GM23248 (cell line): ENCODE measurements around the gene KCNA10. TPM values are rescaled to one million over a fixed set of nuclear protein-coding genes. Genes with fewer than 3 reads are reported as not detected.
"Not testable (repeated sequence)": the region's sequence is repeated elsewhere in the genome, so short reads cannot be mapped to it uniquely, and the experiment has no call there.

Experiments used
- DNase-seq: peaks from one replicate; pipeline ENCODE4 v3.0.0-alpha.2; 2015
- H2AFZ ChIP-seq: fragments of 200-600 bp; sonication (generic); 2 replicates; pipeline ENCODE4 v1.6.1; 2016; ENCODE audit warnings: antibody characterized with exemption
- H3F3A ChIP-seq: fragments of 200-600 bp; sonication (generic); 2 replicates; pipeline ENCODE4 v1.6.1; 2016; ENCODE audit warnings: mild to moderate bottlenecking, antibody characterized with exemption, mixed run types; ENCODE audit not compliant: insufficient read depth
- H3K27ac ChIP-seq: fragments of 200-600 bp; sonication (generic); 2 replicates; pipeline ENCODE4 v1.5.1; 2016; ENCODE audit warnings: mild to moderate bottlenecking
- H3K27me3 ChIP-seq: fragments of 200-600 bp; sonication (generic); replicated peaks from 2 replicates; pipeline ENCODE4 v1.6.1; 2016; ENCODE audit warnings: mild to moderate bottlenecking; ENCODE audit not compliant: insufficient read depth
- H3K36me3 ChIP-seq: fragments of 200-600 bp; sonication (generic); 2 replicates; pipeline ENCODE4 v1.6.1; 2016; ENCODE audit warnings: low read depth, mild to moderate bottlenecking
- H3K4me1 ChIP-seq: fragments of 200-600 bp; sonication (generic); 2 replicates; pipeline ENCODE4 v1.6.1; 2016; ENCODE audit warnings: mild to moderate bottlenecking; ENCODE audit not compliant: insufficient read depth
- H3K4me2 ChIP-seq: fragments of 200-600 bp; sonication (generic); one replicate; pipeline ENCODE4 v1.6.1; 2016; ENCODE audit warnings: mild to moderate bottlenecking; ENCODE audit not compliant: unreplicated experiment
- H3K4me3 ChIP-seq: fragments of 200-600 bp; sonication (generic); 2 replicates; pipeline ENCODE4 v1.5.1; 2016; ENCODE audit warnings: mild to moderate bottlenecking
- H3K79me2 ChIP-seq: fragments of 200-600 bp; sonication (generic); 2 replicates; pipeline ENCODE4 v1.6.1; 2016; ENCODE audit warnings: mild to moderate bottlenecking; ENCODE audit not compliant: insufficient read depth
- H3K9ac ChIP-seq: fragments of 200-600 bp; sonication (generic); 2 replicates; pipeline ENCODE4 v1.6.1; 2016; ENCODE audit warnings: mild to moderate bottlenecking
- H3K9me2 ChIP-seq: fragments of 200-600 bp; sonication (generic); 2 replicates; pipeline ENCODE4 v1.6.1; 2016; ENCODE audit warnings: mixed run types, mild to moderate bottlenecking, moderate library complexity; ENCODE audit not compliant: insufficient read depth
- H3K9me3 ChIP-seq: fragments of 200-600 bp; sonication (generic); one replicate; pipeline ENCODE4 v1.6.1; 2017; ENCODE audit warnings: low read depth
- H4K20me1 ChIP-seq: fragments of 200-600 bp; sonication (generic); 2 replicates; pipeline ENCODE4 v1.6.0; 2016; ENCODE audit not compliant: insufficient read depth
- EZH2 ChIP-seq: fragments of 200-600 bp; sonication (generic); IDR thresholded peaks from 2 replicates; pipeline ENCODE4 v1.6.1; 2018; ENCODE audit warnings: antibody characterized with exemption, mild to moderate bottlenecking; ENCODE audit not compliant: insufficient read depth, poor library complexity, severe bottlenecking
- EZH2phosphoT487 ChIP-seq: fragments of 200-600 bp; sonication (generic); IDR thresholded peaks from 2 replicates; pipeline ENCODE4 v1.6.1; 2018; ENCODE audit warnings: antibody characterized with exemption, moderate library complexity, mild to moderate bottlenecking, low read depth; ENCODE audit not compliant: insufficient read depth
- WGBS, 2 experiments: methylation state at CpG; one replicate each; pipeline ENCODE4 v1.1.6; 2015 to 2017; ENCODE audit warnings: low lambda C conversion rate in 2 of 2, low coverage in 1 of 2; ENCODE audit errors: missing lambda C conversion rate in 2 of 2; 5-methylcytosine and 5-hydroxymethylcytosine counted together
- in situ Hi-C: fragments of 300-500 bp; cut with MboI; formaldehyde crosslinking; loops from 2 replicates; pipeline ENCODE4 v1.15.0; 2020
- polyA plus RNA-seq: library from polyadenylated mRNA; unstranded; fragments of >200 nt; fragmentation: Nextera tagmentation; extraction: Ambion mirVana; gene quantifications from 2 replicates; pipeline ENCODE4 v1.2.1, GENCODE V29; 2016
- total RNA-seq: library from RNA; depleted of rRNA; stranded (reverse); fragments of >200 nt; shearing (Covaris generic); gene quantifications from 2 replicates; pipeline ENCODE4 v1.2.3, GENCODE V29; 2014

Gene KCNA10
- total and polyA plus RNA-seq, 2 experiments from 2014 or later: not detected

DNA sequence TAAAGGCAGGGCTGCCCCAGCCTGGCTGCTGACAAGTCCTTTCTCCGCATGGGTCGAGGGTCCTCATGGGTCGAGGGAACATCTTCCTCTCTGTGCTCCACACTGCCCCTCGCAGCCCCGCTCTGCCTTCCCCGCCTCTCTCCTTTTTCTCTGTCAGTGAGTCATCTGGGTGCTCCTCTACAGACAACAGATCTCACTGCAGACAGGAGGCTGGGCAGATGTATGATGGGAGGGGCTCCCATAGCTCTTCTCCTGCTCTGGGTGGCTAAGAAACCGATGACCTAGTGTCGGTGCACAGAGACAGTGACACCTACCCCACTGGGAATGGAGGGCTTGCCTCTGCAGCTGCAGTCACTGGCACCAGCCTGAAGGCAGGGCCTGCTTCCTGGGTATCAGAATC, 5.5 kb downstream of the KCNA10 start:
- in situ Hi-C loops: no loop called here
- Histone ChIP-seq H4K20me1 (no peaks in the 10 kb centered on the region), H3K9ac (no peak overlapping the region), H3K4me2 (no peak overlapping the region), H2AFZ (no peak overlapping the region), H3K36me3 (no peaks in the 10 kb centered on the region), H3K27ac (no peak overlapping the region), H3K79me2 (no peaks in the 10 kb centered on the region), H3K9me2 (no peaks in the 10 kb centered on the region), H3K4me3 (no peak overlapping the region), H3K9me3 (no peaks in the 10 kb centered on the region), H3K27me3 (no peaks in the 10 kb centered on the region), H3F3A (no peaks in the 10 kb centered on the region), H3K4me1 (no peaks in the 10 kb centered on the region)
- TF ChIP-seq EZH2phosphoT487 (no peak), EZH2 (no peak)
- 37 to 50% methylated on average over 8 of the region's 8 CpGs for WGBS, 2 experiments
- peak; percentile 27 for DNase-seq

DNA sequence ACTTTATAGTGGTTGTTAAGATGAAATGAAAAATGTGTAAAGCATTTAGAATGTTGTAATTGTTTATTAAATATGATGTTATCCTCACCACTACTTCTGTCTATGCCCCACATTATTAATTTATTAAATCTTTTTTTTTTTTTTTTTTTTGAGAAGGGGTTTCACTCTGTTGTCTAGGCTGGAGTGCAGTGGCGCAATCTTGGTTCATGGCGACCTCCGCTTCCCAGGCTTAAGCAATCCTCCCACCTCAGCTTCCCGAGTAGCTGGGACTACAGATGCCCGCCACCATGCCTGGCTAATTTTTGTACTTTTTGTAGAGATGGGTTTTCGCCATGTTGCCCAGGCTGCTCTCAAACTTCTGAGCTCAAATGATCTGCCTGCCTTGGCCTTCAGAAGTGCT, 7.5 kb downstream of the KCNA10 start:
- in situ Hi-C loops: no loop called here
- Histone ChIP-seq H3K4me3 (no peak overlapping the region), H3K9me2 (no peaks in the 10 kb centered on the region), H3K27me3 (peaks cover under 1% of the 10 kb centered on the region), H3K4me1 (no peaks in the 10 kb centered on the region), H3K4me2 (no peak overlapping the region), H3K36me3 (no peaks in the 10 kb centered on the region), H3K9me3 (no peaks in the 10 kb centered on the region), H3K9ac (no peak overlapping the region), H2AFZ (no peak overlapping the region), H4K20me1 (no peaks in the 10 kb centered on the region), H3K79me2 (no peaks in the 10 kb centered on the region), H3F3A (no peaks in the 10 kb centered on the region), H3K27ac (no peak overlapping the region)
- TF ChIP-seq EZH2phosphoT487 (no peak), EZH2 (no peak)
- WGBS, 2 experiments: 79 to 83% methylated on average over 6 of the region's 6 CpGs
- no peak for DNase-seq

- in situ Hi-C loops, H3F3A ChIP-seq, H3K36me3 ChIP-seq, H3K27ac ChIP-seq, H3K79me2 ChIP-seq, H2AFZ ChIP-seq, H3K4me2 ChIP-seq, H3K27me3 ChIP-seq, H4K20me1 ChIP-seq, H3K9me3 ChIP-seq, H3K9me2 ChIP-seq, H3K4me3 ChIP-seq, H3K4me1 ChIP-seq, DNase-seq, H3K9ac ChIP-seq: not testable (repeated sequence)
- 75 to 77% methylated on average over 5 of the region's 5 CpGs for WGBS, 2 experiments
Observed at GRCh38 chr1:110510921-110511320, 8.1 kb downstream of the KCNA10 start.

DNA sequence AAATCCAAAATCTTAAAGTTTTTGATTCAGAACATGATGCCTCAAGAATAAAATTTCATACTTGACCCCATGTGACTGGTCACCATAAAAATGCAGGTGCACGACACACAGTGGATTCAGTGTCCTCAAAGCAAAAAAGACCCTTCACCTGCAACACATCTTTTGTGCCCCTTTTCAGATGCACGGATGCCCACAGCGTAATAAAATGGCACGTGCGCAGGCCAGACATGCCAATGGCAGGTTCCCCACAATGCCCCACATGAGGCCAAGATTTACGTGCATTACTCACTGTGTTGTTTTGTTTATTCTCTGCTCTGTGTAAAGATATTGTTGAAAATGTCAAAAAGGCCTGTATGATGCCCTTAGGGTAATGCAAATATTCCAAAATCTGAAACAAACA, 9.3 kb downstream of the KCNA10 start:
- no peaks in the 10 kb centered on the region for H3K4me1 ChIP-seq
- peaks cover 13% of the 10 kb centered on the region for H3K27me3 ChIP-seq
- H3K9me2 ChIP-seq: no peaks in the 10 kb centered on the region
- H3K9me3 ChIP-seq: no peaks in the 10 kb centered on the region
- no peak overlapping the region for H3K27ac ChIP-seq
- no peak overlapping the region for H3K4me2 ChIP-seq
- no peak overlapping the region for H3K9ac ChIP-seq
- H3K4me3 ChIP-seq: no peak overlapping the region
- no peaks in the 10 kb centered on the region for H3K36me3 ChIP-seq
- H4K20me1 ChIP-seq: no peaks in the 10 kb centered on the region
- TF ChIP-seq EZH2 (no peak), EZH2phosphoT487 (no peak)
- 81 to 83% methylated on average over 6 of the region's 6 CpGs for WGBS, 2 experiments
- no peak overlapping the region for H2AFZ ChIP-seq
- in situ Hi-C loops: no loop called here
- H3F3A ChIP-seq: no peaks in the 10 kb centered on the region
- H3K79me2 ChIP-seq: no peaks in the 10 kb centered on the region
- DNase-seq: no peak
